NB4 (cell line): Measurements from ENCODE around the gene ABCD1.
"Not testable (repeated sequence)": the region's sequence is repeated elsewhere in the genome, so short reads cannot be mapped to it uniquely, and the experiment has no call there.

ENCODE experiments used
- DNase-seq: peaks from one replicate; pipeline ENCODE4 v3.0.0; 2010; ENCODE audit warnings: low read depth
- H3K4me3 ChIP-seq: one replicate; pipeline ENCODE4 v1.5.1; 2011; ENCODE audit warnings: mild to moderate bottlenecking, low read depth, low read length, moderate library complexity
- CTCF ChIP-seq: IDR thresholded peaks from one replicate; pipeline ENCODE4 v1.5.1; 2012; ENCODE audit warnings: low read depth, low read length
- MAX ChIP-seq: IDR thresholded peaks from 2 replicates; pipeline ENCODE4 v1.6.1; 2011; ENCODE audit warnings: low read depth, low read length
- MYC ChIP-seq: IDR thresholded peaks from 2 replicates; pipeline ENCODE4 v1.6.1; 2011; ENCODE audit warnings: low read depth, low read length
- POLR2A ChIP-seq: IDR thresholded peaks from 2 replicates; pipeline ENCODE4 v1.6.1; 2011; ENCODE audit warnings: mild to moderate bottlenecking; ENCODE audit not compliant: insufficient read length; ENCODE audit errors: extremely low read depth

Gene ABCD1

DNA sequence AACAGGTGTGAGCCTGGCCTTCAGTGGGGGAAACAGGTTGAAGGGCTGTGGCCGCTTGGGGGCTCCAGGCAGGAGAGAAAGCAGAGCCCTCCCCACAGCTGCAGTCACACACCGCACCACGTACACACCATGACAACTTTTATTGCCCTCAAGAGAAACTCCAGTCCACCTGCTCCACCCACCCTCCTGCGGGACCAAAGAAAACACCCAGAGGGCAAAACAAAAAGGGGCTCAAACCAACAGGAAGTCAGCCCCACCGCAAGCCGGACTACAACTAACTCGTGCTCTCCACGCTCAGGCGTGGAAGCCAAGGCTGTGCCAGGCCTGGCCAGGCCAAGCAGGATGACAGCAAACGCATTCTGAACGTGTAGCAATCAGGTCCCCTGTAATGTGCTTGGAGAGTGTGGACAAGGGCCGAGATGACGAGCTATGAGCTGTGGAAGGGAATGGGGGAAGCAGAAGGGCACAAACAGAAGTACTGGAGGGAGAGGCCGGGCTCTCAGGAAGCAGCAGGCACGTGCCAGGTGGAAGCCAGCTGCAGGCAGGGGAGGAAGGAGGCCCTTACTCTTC, 24.2 kb upstream of the ABCD1 start:
- no peak for DNase-seq
- H3K4me3 ChIP-seq = no peak overlapping the region
- no peak for TF ChIP-seq POLR2A
- TF ChIP-seq MAX = no peak
- TF ChIP-seq CTCF = no peak
- TF ChIP-seq MYC = no peak

DNA sequence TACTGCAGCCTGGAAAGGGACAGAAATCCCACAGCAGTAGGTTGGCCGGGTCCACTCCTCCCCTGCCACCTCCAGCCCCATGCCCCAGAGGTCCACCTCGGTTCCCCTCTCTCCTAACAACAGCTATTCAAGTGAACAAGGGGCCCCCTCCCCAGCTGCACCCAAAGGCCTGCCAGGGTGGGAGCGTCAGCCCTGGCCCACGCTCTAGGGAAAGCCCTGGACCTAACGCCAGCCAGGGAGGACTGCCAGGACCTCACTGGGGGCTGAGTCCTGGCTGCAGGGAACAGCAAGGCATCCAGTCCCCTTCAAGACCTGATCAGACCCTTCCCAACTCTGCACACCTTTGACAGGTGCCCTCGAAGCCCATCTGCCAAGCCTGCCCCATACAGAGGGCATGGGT, 23.7 kb upstream of the ABCD1 start:
- TF ChIP-seq MYC = no peak
- TF ChIP-seq MAX = no peak
- DNase-seq = no peak
- H3K4me3 ChIP-seq = no peak overlapping the region

DNA sequence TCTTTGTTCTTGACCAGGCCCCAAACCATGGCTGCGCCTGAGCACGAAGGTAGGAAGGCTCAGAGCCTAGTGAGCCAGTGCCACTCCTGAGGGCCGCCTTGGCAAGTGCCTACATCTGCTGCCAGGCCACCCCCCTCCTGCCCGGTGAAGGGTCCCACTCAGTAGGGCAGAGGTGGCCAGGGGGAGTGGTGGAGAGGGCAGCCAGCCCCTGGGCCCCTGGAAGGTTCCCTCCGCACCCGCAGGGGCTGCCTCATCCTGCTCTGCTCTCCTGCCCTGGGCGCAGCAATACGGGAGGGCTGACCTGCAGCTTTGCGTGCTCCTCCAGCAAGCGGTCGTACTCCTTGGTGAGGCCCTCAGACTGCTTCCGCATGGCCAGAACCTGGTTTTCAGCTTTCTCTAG, 22.9 kb upstream of the ABCD1 start:
- H3K4me3 ChIP-seq = no peak overlapping the region
- no peak for DNase-seq
- no peak for TF ChIP-seq POLR2A
- TF ChIP-seq MYC = no peak
- TF ChIP-seq MAX = no peak
- no peak for TF ChIP-seq CTCF

DNA sequence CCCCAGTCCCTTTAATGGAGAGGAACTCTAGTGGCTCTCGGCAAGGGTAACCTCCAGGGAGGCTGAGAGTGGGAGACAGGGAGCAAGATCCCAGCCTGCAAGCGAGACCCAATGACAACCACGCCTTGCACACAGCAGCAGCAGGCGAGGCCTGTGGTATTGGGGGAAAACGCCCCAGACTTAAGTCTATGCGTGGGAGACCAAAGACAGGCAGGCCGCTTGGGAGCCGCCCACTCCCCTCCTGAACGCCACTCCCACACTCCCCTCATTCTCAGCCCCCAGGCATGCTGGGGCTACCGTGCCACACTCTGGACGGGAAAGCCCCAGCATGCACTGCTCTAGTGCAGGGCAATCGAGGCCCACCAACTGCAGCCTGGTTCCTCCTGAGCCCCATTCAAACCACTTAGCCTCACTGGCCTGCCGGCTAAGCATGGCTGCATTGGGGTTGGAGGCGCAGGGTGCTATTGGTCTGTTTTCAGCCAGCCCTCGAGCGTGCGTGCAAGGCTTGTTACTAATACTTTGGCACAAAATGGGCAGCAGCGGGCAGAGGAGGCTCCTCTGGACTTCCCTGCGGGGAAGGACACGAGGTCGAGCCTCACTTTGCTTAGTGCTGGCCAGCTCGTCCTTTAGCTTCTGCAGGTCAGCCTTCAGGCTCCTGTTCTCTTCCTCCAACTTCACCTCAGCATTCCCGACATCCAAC, 22.2 kb upstream of the ABCD1 start:
- DNase-seq = no peak
- TF ChIP-seq MAX = no peak
- TF ChIP-seq MYC = no peak
- no peak for TF ChIP-seq CTCF
- no peak for TF ChIP-seq POLR2A

DNA sequence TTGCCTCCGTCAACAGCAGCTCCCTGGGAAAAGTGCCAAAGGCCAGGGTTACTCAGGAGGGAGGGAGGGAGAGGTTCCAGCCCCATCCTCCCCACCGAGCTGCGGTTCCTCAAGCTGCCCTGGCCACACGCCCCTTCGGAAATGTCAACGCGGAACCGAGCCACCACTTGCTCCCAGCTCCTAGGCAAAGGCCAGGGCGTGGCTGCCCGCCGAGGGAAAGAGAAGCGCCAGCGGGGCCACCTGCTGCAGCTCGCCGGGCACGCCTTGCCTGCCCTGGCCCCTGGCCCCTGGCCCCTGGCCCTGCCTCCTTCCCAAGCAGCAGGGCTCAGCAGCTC, 21.7 kb upstream of the ABCD1 start:
- TF ChIP-seq POLR2A (no peak), MAX (no peak), MYC (no peak), CTCF (no peak)
- no peak overlapping the region for H3K4me3 ChIP-seq
- no peak for DNase-seq

More for the DNA sequence above, 22.2 kb upstream of the ABCD1 start:
- no peak overlapping the region for H3K4me3 ChIP-seq

DNA sequence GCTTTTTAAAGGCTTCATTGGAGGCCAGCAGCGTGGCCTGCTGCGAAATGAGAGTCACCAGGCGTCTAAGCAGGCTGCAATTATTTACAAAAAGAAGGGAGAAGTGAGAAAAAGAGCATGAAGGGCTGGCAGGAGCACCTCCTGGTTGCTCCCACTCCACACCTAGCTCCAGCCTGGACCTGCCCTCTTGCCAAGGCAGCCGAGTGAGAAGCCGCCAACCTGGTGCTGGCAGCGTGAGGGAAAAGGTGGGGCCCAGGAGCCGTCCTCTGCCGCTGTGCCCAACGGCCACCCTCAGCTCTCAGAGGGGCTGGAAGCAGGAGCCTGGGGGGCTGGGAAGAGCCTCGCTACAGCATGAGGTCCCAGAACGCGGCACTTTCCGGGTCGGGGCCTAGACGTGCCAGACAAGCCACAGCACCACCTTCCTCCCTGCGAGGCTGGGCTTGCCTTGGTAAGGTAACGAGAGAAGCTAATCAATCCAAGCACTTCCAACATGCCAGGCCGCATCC, 20.6 kb upstream of the ABCD1 start:
- H3K4me3 ChIP-seq = no peak overlapping the region
- no peak for DNase-seq
- TF ChIP-seq MAX (no peak), CTCF (no peak), MYC (no peak), POLR2A (no peak)

GRCh38 chrX:153704631-153705402, 19.8 kb upstream of the ABCD1 start:
- DNase-seq, H3K4me3 ChIP-seq: not testable (repeated sequence)

- H3K4me3 ChIP-seq, DNase-seq: not testable (repeated sequence)
Measured at GRCh38 chrX:153705403-153706060, 19.1 kb upstream of the ABCD1 start.
